HG02571 (cell line): ENCODE data around the gene CHI3L1.

ENCODE experiments used
- ATAC-seq: cut with Tn5 transposase; IDR thresholded peaks from one replicate; pipeline ENCODE4 v1.9.1; 2021; ENCODE audit warnings: mild to moderate bottlenecking, moderate library complexity; ENCODE audit not compliant: unreplicated experiment

CHI3L1 gene

DNA sequence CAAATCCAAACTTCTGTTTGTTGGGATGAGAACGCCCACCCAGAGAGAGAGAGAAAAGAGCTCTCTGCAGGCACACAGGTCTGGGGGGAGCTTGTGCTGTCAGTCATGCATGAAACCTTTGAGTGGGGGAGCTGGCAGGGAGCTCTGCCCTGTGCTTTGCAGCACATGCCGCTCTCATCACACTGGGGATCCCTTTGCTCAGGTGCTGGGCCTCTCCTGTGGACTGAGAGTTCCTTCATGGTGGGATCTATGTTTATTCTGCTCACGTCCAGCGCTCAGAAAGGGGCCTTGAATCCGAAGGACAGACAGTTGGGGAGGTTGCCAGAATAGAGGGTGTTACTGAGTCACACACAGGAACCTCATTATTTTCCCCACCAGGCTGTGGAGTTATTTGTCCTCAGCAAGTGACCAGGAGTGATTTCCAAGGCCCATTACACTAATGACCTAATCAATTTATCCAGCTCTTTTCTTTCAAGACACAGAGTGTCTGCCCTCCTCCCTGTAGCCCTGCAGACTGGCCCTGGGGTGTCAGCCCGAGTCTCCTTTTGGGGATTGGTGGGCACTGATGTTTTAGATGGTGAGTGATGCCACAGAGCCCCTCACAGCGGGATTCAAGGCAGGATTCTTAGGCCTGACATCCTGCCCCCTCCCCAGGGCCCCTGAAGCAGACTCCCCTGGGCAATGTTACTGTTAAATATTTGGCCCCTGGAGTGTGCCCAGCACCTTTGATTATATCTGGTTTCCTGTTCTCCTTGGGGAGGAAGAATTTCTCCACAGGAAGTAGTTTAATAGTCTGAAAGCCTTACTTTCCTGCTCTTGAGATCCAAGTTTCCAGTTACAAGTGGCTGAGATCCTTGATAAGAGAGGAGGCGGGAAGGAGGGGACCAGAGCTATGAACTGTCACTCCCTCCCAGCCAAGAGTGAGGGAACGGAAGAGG is 33.2 kb downstream of the CHI3L1 start:
- no peak for ATAC-seq

DNA sequence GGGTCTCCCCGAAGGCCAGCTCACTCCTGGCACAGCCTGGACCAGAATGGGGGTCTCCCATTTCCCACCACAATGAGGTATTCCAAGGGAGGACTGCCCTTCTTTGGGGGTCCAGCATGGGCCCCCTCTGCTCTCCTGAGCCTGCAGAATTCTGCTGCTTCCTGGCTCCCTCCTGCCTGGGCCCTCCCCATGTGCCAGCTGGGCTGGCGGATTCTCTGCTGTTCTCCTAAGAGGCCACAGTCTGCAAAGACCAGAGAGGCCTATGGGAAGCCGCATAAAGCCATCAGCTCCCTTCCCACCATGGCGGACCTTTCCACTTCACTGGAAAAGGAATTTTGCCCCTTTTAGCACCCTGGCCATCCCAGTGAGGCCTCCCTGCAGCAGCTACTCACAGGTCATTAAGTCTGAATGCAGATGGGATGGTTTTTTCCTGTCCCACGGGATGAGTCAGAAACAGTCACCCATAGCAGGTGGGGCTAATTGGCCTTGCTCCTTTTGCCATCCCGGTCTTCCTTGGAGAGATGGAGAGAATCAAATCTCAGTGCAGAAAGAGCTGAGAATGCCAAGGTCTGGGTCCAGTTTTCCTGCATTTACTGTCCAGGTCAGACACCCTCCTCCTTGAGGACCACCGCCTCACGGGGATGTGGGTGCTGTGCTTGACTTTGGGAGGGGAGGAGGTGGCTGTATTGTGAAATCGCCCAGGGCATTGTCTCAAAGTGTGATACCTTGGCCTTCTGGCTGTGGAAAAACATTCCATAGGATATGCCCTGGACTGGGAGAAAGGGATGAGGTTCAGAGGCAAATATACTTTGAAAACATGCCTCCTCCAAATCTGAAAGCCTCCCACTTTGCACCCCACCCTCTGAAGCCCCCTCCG is 34.1 kb downstream of the CHI3L1 start:
- no peak for ATAC-seq

DNA sequence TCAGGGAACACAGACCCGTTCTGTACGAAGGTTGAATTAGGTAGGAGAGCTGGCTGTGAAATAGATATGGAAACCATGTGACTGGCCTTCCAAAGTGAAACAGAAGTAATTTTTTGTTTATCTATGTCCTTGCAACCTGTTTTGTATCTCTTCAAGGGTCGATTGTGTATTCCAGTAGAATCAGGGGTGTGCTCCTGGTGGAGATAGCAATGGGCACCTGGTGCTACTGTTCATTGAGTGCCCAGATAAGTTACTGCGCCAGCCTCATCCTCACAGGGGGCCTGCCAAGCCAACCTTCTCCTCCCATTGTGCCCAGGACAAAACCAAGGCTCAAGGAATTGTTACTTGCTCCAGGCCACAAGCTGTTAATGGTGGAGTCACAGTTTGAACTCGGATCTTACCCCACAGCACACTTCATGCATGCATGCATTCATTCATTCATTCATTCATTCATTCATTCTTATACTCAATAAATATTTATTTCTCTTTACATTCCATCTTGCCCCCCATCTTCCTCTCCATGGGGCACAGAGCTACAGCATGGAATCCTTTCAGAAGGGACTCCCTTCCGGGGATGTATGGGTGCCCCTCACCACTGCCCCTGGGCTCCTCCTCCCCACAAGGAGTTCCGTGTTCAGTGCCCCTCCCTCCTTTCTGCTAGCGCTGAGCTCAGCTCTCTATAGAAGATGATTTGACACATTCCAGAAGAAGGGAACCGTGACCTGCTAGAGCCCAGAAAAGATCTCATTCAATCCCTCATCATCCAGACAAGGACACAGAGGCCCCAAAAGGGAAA is 34.9 kb downstream of the CHI3L1 start:
- no peak for ATAC-seq

DNA sequence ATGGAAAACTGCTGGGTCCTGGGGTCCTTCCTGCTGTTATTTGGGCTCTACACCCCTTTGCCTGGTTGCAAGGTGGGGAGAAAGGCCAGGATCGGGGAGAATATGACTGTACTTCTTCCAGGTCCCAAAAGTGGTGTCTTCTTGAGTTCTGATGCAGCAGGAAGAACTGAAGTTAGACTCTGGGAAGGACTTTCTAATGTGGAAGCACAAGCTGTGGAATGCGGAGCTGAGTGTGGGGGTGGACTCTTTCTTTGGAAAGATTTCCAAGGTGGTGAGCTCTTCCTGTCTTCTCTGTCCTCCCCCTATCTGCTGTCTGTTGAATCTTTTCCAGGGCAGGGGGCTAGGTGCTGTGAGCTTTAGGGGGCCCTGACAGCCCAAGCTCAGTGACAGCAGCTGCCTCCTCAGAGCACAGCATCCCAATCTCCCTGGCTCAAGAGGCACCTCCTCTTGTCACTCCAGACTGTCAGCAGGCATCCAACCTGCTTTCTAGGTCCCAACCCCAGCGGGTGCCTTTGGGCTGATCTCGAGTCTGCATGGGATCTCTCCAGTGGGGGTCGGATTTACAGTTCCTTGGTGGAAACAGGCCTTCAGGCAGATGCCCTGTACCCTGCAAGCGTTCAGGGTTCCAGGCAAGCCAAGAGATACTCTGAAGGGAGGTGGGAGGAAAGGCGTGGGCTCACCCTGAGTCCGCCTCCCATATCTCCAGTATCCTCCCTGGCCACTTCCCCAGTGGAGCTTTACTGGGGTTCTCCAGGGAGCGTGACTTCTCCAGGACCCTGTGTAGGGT is 35.8 kb downstream of the CHI3L1 start:
- ATAC-seq, result no peak

DNA sequence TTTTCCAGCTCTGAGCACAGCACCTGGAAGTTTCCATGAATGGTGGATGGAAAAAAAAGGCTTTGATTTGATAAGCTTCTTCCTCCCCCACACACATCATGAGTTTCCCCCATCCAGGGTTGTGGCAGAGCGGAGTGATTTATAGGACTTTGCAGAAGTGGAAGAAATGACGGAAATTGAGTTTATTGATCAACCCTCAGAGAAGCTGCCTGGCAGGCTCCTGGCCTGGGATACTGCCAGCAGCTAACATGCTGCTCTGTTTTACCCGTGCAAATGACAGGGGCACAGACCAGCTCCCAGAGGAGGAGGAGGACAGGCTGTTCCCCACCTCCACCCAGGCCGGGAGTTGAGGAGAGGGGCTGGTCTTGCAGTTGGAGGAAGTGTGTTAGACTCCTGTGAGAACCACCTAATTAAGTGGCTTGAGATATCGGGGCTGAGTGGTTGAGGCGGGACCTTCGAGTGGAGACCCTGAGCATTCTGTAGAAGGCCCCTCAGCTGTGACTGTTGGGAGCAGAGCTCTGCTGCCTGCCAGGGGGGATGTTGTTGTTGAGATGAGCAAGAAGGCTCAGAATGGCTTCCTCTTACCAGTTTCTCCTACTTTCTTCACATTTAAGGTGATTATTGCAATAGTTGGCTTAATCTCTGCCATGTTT is 37.2 kb downstream of the CHI3L1 start:
- ATAC-seq, result no peak

DNA sequence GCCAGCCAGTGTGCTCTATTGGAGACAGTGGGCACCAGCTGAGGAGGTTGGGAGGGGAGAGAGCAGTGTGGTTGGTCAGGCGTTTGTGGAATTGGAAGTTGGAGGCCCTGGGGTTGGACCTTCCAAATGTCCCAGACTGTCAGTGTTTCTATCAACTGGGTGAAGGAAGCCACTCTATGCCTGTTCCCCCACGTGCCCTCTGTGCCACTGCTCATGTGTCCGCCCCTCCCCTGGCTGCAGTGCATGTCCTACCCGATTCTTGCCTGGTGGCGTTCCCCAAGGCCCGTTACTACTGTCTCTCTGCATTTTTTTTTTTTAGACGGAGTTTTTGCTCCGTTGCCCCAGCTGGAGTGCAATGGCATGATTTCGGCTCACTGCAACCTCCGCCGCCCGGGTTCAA is 37.9 kb downstream of the CHI3L1 start:
- ATAC-seq, result no peak

DNA sequence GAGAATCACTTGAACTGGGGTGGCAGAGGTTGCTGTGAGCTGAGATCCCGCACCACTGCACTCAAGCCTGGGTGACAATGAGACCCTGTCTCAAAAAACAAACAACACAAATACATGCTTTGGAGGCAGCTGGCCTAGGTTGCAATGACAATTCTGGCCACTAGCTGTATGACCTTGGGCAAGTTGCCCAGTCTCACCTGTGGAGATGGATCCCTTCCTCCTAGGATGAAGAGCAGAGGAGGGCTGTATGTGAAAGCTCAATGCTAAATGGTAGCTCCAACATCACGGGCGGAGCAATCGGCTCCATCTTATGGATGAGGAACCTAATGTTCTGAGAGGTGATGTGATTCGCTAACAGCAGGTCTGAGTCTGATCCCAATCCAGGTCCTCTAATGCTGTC is 38.4 kb downstream of the CHI3L1 start:
- no peak for ATAC-seq

DNA sequence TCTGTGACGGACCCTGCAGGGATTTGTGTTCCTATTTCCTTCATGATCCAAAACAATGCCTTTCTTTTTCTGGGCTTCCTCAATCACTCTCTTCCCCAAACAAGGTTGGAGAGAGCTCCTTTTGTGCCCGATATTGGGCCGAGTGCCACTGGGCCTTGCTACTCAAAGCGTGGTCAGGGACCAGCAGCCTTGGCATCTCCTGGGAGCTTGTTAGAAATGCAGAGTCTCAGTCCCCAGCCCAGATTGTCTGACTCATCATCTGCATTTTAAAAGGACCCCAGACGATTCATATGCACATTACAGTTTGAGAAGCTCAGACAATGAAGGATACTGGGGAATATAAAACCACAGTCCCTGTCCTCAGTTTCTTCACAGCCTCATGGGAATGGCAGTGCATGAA is 39.1 kb downstream of the CHI3L1 start:
- no peak for ATAC-seq

DNA sequence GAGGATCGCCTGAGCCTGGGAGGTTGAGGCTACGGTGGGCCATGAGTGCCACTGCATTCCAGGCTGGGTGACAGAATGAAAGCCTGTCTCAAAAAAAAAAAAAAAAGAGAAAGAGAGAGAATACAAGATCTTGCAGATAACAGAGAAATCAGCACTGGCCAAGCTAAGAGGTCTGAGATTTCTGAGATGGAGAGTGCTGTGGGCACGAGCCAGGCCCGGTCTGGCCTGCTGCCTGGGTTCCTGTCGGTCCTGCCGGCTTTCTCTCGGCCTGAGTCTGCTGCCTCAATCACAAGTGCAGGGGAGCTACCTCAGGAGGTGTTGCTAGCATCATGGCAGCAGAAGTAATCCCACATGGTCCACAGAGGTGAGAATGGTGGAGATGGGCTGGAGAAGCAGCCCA is 40.0 kb downstream of the CHI3L1 start:
- no peak for ATAC-seq

DNA sequence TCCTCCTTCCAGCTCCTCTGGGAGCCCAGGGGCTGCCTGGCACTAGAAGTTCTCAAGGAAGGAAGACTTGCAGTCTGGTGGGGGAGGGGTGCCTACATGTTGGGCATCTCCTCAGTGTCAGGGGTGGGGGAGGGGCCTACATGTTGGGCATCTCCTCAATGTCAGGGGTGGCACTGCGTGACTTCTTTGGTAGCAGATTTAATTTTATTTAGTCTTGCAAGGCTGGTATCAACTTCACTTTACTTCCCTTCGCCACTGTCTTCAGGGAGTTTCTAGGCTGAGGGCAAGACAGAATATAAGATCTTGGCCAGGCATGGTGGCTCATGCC is 40.5 kb downstream of the CHI3L1 start:
- no peak for ATAC-seq

DNA sequence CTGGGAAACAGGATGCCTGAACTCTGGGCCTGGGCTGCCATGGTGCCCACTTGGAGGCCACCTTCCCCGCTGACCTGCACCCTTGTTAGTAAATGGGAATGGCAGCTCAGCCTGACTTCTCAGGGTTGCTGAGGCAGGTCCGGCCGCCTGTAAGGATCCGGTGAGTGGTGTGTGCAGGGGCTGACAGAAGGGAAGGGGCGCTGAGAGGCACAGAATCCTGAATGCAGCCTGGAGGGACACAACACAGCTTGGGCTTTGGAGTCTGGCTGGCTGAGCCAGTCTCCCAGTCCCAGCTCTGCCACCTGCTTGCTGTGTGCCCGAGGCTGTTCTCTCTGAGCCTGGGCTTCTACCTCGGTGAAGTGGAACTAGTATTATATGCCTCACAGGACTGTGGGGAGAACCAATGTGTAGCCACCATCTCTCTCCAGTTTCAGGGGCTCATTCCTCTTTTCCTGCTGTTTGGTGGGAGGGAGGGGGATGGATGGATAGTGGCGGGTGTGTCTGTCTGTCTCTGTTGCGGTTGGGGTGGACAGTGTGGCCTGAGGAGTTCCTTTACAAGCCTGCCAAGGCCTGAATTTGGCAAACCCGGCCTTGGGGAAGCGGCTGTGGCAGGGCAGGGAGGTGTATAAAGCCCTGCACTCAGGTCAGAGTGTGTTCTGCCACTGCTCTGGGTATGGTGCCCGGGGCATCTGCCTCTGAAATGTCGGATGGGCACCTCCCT is 41.0 kb downstream of the CHI3L1 start:
- ATAC-seq, result no peak

DNA sequence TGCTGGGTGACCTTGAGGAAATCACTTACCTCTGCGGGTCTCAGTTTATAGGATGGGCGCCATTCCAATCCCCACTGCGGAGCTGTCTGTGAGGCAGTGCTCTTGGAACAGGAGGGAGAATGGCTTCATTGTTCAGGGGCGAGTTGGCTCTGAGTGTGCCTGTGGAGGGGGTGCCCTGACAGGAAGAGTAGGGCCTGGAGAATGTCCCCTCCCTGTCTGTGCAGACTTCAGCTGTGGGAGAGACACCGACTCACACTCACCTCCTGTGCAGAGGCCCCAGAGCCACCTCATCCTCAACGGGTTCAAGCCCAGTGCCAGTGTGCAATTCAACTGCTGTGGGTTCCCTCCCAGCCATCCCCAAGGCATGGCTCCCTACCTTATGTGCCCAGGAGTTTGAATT is 41.8 kb downstream of the CHI3L1 start:
- ATAC-seq, result no peak

DNA sequence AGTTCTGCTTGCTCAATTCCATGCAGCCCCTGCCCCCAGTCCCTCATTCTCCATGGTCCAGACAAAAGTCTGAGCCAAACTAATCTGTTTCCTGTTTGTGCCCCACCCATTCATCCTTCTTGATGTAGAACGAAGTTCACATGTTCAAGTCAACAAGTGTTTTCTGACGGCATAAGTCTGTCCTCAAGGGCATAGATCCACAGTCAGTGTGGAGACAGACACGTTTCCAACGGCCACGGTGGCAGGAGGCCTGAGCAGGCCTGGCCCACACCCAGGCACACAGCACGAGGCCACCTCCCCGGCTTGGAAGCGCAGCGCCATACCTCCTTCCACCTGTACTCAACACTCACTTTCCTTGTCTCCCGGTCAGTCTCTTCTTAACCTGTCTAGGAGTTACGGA is 42.9 kb downstream of the CHI3L1 start:
- ATAC-seq, result no peak

DNA sequence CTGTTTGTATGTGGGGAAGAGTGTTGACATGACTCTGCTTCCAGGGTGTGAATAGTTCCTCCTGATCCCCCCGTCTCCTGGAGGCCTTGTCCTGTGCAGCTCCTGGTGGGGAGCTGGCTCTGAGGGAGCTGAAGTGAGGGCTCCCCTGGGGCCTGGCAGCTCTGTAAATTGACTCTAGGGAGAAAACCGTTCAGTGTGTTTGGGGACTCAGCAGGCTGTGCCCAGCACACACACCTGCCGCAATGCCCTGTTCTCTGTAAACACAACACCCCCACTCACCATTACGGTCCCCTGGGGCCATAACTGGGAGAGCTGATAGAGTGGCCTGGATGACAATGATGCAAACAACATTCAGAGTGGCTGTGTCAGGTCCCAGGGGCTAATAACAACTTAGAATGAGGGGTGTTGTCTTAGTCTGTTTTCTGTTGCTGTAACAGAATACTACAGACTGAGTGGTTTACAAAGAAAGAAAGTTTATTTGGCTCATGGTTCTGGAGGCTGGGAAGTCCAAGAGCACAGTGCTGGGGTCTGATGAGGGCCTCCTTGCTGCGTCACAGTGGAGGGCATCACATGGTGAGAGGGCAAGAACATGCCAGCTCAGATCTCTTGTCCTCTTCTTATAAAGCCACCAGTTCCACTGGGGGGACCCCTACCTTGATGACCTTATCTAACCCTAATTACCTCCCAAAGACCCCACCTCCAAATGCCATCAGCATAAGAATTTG is 43.7 kb downstream of the CHI3L1 start:
- ATAC-seq, result no peak

DNA sequence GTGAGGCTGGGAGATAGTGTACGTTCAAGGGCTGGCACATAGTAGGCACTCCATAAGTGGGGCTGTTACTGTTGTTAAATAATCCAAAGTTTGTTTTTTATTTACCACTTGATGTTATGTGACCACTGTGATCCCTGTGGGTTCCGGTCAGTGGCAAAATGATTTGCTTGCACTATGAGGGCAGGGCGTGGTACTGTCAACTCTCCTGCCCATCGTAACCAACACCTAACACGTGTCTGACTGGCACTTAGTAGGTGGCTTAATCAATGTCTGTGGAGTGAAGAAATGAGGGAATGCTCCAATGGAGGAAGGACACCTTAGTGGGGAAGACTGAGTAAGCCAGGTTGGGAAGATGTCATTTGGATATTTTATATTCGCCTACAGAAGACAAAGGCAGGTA is 44.4 kb downstream of the CHI3L1 start:
- no peak for ATAC-seq

DNA sequence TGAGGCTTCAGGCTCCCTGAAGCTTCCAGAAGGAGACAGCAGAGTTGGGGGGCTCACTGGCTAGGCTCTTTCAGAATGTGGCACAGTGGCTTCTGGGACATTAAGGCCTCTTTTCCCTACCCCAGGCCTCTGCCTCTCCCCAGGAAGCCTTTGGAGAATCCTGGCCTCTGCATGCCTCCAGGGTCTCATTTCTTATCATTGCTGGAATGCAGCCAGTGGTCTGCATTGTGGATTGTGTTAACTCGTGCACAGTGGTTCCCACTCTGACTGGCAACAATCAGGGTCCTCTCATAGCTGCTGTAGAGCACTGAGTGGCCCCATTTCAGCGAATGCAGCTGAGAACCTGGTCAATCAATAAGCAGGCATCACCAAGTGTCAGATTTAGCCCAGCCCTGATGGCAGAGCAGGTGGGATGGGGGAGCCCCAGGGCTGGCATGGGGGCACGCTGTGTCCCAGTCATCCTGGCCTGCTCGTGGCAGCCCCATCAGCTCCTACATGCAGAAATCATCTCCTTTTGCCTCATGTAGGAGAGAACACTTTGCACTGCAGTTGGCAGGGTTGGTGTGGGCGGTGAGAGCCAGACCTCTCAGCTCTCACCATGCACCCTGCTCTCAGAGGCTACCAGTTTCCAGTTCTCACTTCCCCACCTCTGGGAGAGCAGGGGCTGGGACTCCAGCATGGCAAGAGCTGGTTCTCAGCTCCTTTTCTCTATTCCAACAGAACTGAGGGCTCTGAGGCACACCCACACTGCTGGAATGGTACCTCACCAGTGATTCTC is 45.6 kb downstream of the CHI3L1 start:
- ATAC-seq, result no peak

DNA sequence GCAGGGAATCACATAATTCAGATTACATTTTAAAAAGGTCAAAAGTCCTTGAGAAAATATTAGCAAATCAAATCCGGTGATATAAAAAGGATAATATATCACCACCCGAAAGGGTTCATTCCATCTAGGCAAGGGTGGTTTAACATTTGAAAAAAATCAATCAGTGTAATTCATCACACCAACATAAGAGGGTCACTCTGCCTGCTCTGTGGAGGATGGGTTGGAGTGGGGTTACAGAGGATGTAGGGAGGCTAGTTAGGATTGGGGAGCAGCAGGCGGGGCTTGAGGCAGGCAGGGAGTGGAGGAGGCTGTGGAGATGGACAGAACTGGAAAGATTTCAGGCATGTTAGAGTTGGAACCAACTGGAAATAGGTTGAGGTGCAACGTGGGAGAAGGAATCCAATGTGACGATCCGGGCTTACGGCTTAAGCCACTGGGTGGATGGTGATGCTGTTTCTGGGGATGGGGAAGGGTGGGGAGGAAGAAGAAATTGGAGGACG is 46.5 kb downstream of the CHI3L1 start:
- no peak for ATAC-seq

DNA sequence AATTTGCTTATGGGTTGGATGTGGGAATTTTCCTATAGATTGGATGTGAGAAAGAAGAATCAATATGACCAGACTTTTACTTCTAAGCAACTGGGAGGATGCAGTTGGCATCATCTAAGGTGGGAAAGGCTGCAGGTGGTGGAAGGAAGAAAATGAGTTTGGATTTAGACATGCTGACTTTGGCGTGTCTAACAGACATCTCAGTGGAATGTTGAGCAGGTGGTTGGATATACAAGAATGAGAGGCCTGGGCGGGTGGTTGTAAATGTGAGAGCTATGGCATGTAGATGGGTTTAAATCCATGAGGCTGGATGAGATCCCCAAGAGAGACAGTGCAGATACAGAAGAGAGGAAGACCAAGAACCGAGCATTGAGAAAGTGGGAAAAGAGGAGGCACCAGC is 48.4 kb downstream of the CHI3L1 start:
- no peak for ATAC-seq
